RWPE2 (cell line): ENCODE results near the gene PRR13.

Source experiments
- ATAC-seq: fragments of 200-7000 bp; cut with Tn5 transposase; 3 replicates; pipeline ENCODE4 v1.9.1; 2021; ENCODE audit warnings: low read depth
- DNase-seq: peaks from one replicate; pipeline ENCODE4 v3.0.0-alpha.2; 2020; ENCODE audit warnings: low spot score
- H3K27ac ChIP-seq: fragments of 450-650 bp; 2 replicates; pipeline ENCODE4 v1.5.1; 2017; ENCODE audit warnings: mild to moderate bottlenecking; ENCODE audit not compliant: poor library complexity, severe bottlenecking
- H3K27me3 ChIP-seq: fragments of 250-450 bp; sonication (Bioruptor Pico); 2 replicates; pipeline ENCODE4 v1.5.1; 2021; ENCODE audit warnings: mild to moderate bottlenecking, moderate library complexity; ENCODE audit not compliant: insufficient read depth, poor library complexity, severe bottlenecking
- H3K36me3 ChIP-seq: fragments of 250-450 bp; sonication (Bioruptor Pico); 2 replicates; pipeline ENCODE4 v1.5.1; 2020; ENCODE audit warnings: low read depth, mild to moderate bottlenecking, moderate library complexity
- H3K4me1 ChIP-seq: fragments of 250-450 bp; sonication (Bioruptor Pico); 2 replicates; pipeline ENCODE4 v1.5.1; 2021; ENCODE audit warnings: mild to moderate bottlenecking, moderate library complexity; ENCODE audit not compliant: insufficient read depth, poor library complexity, severe bottlenecking
- H3K4me3 ChIP-seq: fragments of 250-450 bp; sonication (Bioruptor Pico); 2 replicates; pipeline ENCODE4 v1.5.1; 2021; ENCODE audit warnings: mild to moderate bottlenecking, moderate library complexity; ENCODE audit not compliant: severe bottlenecking
- H3K9me3 ChIP-seq: fragments of 250-450 bp; sonication (Bioruptor Pico); 2 replicates; pipeline ENCODE4 v1.5.1; 2021; ENCODE audit warnings: mild to moderate bottlenecking, moderate library complexity; ENCODE audit not compliant: severe bottlenecking
- TF ChIP-seq, protein P1 (sequence below): fragments of 450-650 bp; IDR thresholded peaks from one replicate; pipeline ENCODE4 v1.5.1; 2017; ENCODE audit warnings: mild to moderate bottlenecking, moderate library complexity; ENCODE audit not compliant: poor library complexity, severe bottlenecking

The PRR13 gene

DNA sequence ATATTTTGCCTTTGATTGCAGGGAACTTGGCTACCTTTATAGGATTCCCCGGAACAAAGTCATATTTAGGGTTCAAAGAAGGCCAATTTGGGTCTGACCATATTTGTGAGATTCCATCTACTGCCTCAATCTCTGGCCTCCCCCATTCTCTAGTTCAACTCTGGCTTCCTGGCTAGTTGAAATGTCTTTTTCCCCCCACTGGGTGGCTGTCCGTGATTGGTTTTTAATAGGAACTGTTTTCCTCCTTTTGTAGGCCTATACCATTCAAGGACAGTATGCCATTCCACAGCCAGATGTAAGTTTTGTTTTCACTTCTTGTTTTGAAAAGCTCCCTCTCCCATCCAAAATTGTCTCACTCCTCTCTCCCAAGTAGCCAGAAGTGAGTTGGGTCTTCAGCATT is 24.1 kb downstream of the PRR13 start:
- no peaks in the 10 kb centered on the region for H3K9me3 ChIP-seq
- H3K4me3 ChIP-seq: no peak overlapping the region
- H3K27me3 ChIP-seq: no peaks in the 10 kb centered on the region
- TF ChIP-seq, protein P1, sequence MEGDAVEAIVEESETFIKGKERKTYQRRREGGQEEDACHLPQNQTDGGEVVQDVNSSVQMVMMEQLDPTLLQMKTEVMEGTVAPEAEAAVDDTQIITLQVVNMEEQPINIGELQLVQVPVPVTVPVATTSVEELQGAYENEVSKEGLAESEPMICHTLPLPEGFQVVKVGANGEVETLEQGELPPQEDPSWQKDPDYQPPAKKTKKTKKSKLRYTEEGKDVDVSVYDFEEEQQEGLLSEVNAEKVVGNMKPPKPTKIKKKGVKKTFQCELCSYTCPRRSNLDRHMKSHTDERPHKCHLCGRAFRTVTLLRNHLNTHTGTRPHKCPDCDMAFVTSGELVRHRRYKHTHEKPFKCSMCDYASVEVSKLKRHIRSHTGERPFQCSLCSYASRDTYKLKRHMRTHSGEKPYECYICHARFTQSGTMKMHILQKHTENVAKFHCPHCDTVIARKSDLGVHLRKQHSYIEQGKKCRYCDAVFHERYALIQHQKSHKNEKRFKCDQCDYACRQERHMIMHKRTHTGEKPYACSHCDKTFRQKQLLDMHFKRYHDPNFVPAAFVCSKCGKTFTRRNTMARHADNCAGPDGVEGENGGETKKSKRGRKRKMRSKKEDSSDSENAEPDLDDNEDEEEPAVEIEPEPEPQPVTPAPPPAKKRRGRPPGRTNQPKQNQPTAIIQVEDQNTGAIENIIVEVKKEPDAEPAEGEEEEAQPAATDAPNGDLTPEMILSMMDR: no peak
- no peak overlapping the region for H3K27ac ChIP-seq
- no peak for DNase-seq
- no peak for ATAC-seq
- H3K36me3 ChIP-seq: peaks cover 99% of the 10 kb centered on the region
- peaks cover 22% of the 10 kb centered on the region for H3K4me1 ChIP-seq

GRCh38 chr12:53466640-53467039 is 25.1 kb downstream of the PRR13 start:
- no peak overlapping the region for H3K4me3 ChIP-seq
- H3K27me3 ChIP-seq: no peaks in the 10 kb centered on the region
- ATAC-seq (peak; percentile 65), DNase-seq (no peak)
- peaks cover 22% of the 10 kb centered on the region for H3K4me1 ChIP-seq
- TF ChIP-seq, protein P1: no peak
- H3K27ac ChIP-seq: no peak overlapping the region
- H3K36me3 ChIP-seq: peaks cover 97% of the 10 kb centered on the region
- no peaks in the 10 kb centered on the region for H3K9me3 ChIP-seq

DNA sequence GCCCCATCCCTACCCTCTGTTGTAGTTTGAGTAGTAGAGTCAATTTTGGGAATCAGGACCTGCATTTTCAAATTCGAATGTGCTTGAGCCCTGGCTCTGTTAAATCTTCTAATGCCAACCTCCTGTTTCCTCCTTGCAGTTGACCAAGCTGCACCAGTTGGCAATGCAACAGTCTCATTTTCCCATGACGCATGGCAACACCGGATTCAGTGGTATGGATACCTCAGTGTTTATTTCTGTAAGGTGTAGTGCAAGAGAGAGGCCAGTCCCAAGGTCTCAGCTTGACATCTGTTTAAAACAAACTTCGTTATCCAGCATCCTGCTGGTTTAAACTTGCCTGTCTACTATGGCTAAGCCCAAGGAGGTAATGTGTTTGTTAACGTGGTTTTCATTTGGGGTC is 25.5 kb downstream of the PRR13 start:
- TF ChIP-seq, protein P1: no peak
- Histone ChIP-seq H3K4me3 (no peak overlapping the region), H3K9me3 (no peaks in the 10 kb centered on the region), H3K27me3 (no peaks in the 10 kb centered on the region), H3K4me1 (peaks cover 22% of the 10 kb centered on the region), H3K27ac (no peak overlapping the region), H3K36me3 (peaks cover 97% of the 10 kb centered on the region)
- ATAC-seq: no peak
- DNase-seq: no peak

DNA sequence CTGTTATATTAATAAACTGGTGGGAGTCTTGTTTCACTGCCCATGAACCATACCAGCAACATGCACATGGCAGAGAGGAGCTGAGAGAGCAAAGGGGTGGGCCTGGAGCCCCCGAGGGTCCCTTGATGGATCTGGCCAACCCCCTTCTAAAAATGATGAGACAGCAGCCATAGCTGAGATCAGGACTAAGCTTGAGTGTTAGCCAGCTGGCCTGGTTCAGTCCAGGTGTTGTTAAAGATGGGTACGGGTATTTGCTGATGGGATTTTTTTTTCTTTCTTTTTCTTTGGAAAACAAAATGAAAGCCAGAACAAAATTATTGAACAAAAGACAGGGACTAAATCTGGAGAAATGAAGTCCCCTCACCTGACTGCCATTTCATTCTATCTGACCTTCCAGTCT is 26.3 kb downstream of the PRR13 start:
- Histone ChIP-seq H3K4me1 (peaks cover 22% of the 10 kb centered on the region), H3K4me3 (no peak overlapping the region), H3K36me3 (peaks cover 97% of the 10 kb centered on the region), H3K27me3 (no peaks in the 10 kb centered on the region), H3K27ac (no peak overlapping the region), H3K9me3 (no peaks in the 10 kb centered on the region)
- DNase-seq (no peak), ATAC-seq (no peak)
- TF ChIP-seq, protein P1: no peak

GRCh38 chr12:53468282-53468681 is 26.7 kb downstream of the PRR13 start:
- DNase-seq (no peak), ATAC-seq (no peak)
- Histone ChIP-seq H3K4me3 (no peak overlapping the region), H3K27ac (no peak overlapping the region), H3K4me1 (peaks cover 22% of the 10 kb centered on the region), H3K9me3 (no peaks in the 10 kb centered on the region), H3K36me3 (peaks cover 97% of the 10 kb centered on the region), H3K27me3 (no peaks in the 10 kb centered on the region)
- TF ChIP-seq, protein P1: no peak
